HepG2 (cell line): Measurements from ENCODE around the gene C14orf93. TPM values are rescaled to one million over a fixed set of nuclear protein-coding genes. Genes with fewer than 3 reads are reported as not detected.

Experiments used
- ATM ChIP-seq: fragments of 450-650 bp; IDR thresholded peaks from 2 replicates; pipeline ENCODE4 v1.7.1; 2017; ENCODE audit warnings: mild to moderate bottlenecking, borderline replicate concordance
- CBX1 ChIP-seq: IDR thresholded peaks from one replicate; pipeline ENCODE4 v1.6.1; 2016; ENCODE audit warnings: antibody characterized with exemption, low read depth
- DMAP1 ChIP-seq: IDR thresholded peaks from 2 replicates; pipeline ENCODE4 v1.6.1; 2016
- ERF ChIP-seq: IDR thresholded peaks from 2 replicates; pipeline ENCODE4 v1.6.1; 2018; ENCODE audit warnings: missing biosample characterization, missing genetic modification reagents
- FOXO1 ChIP-seq: sonication (generic); formaldehyde crosslinking; IDR thresholded peaks from 2 replicates; pipeline ENCODE4 v1.4.0; 2020; ENCODE audit warnings: missing genetic modification reagents
- KDM5A ChIP-seq: fragments of 200-600 bp; sonication (generic); IDR thresholded peaks from 2 replicates; pipeline ENCODE4 v1.7.0; 2018; ENCODE audit warnings: antibody characterized with exemption, mild to moderate bottlenecking, low read length, borderline replicate concordance
- MAFG ChIP-seq: sonication (generic); formaldehyde crosslinking; IDR thresholded peaks from 2 replicates; pipeline ENCODE4 v1.5.1; 2020; ENCODE audit warnings: mild to moderate bottlenecking, missing genetic modification reagents
- PATZ1 ChIP-seq: sonication (generic); formaldehyde crosslinking; IDR thresholded peaks from 2 replicates; pipeline ENCODE4 v1.4.0; 2020; ENCODE audit warnings: missing genetic modification reagents
- PLRG1 ChIP-seq: fragments of 450-650 bp; conservative IDR thresholded peaks from 2 replicates; pipeline ENCODE4 v1.6.1; 2016
- RFX1 ChIP-seq: fragments of 450-650 bp; IDR thresholded peaks from 2 replicates; pipeline ENCODE4 v1.6.1; 2017
- RFX3 ChIP-seq: IDR thresholded peaks from 2 replicates; pipeline ENCODE4 v1.6.1; 2016; ENCODE audit warnings: missing biosample characterization, missing genetic modification reagents
- SATB2 ChIP-seq: sonication (generic); formaldehyde crosslinking; IDR thresholded peaks from 2 replicates; pipeline ENCODE4 v1.5.0; 2020; ENCODE audit warnings: missing genetic modification reagents
- SMAD9 ChIP-seq: sonication (generic); formaldehyde crosslinking; IDR thresholded peaks from 2 replicates; pipeline ENCODE4 v1.5.1; 2020; ENCODE audit warnings: mild to moderate bottlenecking, missing genetic modification reagents
- SRF ChIP-seq: IDR thresholded peaks from 2 replicates; pipeline ENCODE4 v1.6.1; 2011; ENCODE audit warnings: mild to moderate bottlenecking, low read depth, low read length, moderate library complexity
- TAF1 ChIP-seq: sonication (generic); formaldehyde crosslinking; IDR thresholded peaks from 2 replicates; pipeline ENCODE4 v1.4.0; 2020; ENCODE audit warnings: missing genetic modification reagents
- TOPORS ChIP-seq: sonication (generic); formaldehyde crosslinking; IDR thresholded peaks from 2 replicates; pipeline ENCODE4 v1.8.0; 2023; ENCODE audit warnings: mild to moderate bottlenecking, missing genetic modification reagents
- ZBTB39 ChIP-seq: sonication (generic); formaldehyde crosslinking; IDR thresholded peaks from 2 replicates; pipeline ENCODE4 v1.5.0; 2020; ENCODE audit warnings: missing genetic modification reagents
- ZNF598 ChIP-seq: sonication (generic); formaldehyde crosslinking; IDR thresholded peaks from 2 replicates; pipeline ENCODE4 v1.5.1; 2020; ENCODE audit warnings: mild to moderate bottlenecking, missing genetic modification reagents, borderline replicate concordance
- ZNF746 ChIP-seq: sonication (generic); formaldehyde crosslinking; IDR thresholded peaks from 2 replicates; pipeline ENCODE4 v1.8.0; 2022; ENCODE audit warnings: mild to moderate bottlenecking, missing genetic modification reagents
- ZNF768 ChIP-seq: sonication (generic); formaldehyde crosslinking; IDR thresholded peaks from 2 replicates; pipeline ENCODE4 v1.4.0; 2020; ENCODE audit warnings: missing genetic modification reagents
- ZNF839 ChIP-seq: sonication (generic); formaldehyde crosslinking; IDR thresholded peaks from 2 replicates; pipeline ENCODE4 v1.4.0; 2020; ENCODE audit warnings: missing genetic modification reagents, mild to moderate bottlenecking, borderline replicate concordance
- ZSCAN31 ChIP-seq: sonication (generic); formaldehyde crosslinking; IDR thresholded peaks from 2 replicates; pipeline ENCODE4 v1.5.0; 2020; ENCODE audit warnings: low read depth, mild to moderate bottlenecking, missing genetic modification reagents
- polyA plus RNA-seq, 8 experiments: library from polyadenylated mRNA; depleted of rRNA in 3 of 8; stranded (reverse) in 7 of 8; unstranded in 1 of 8; fragments of >200 nt; fragmentation: Illumina TruSeq in 4 of 8; extraction: Trizol in 4 of 8; gene quantifications; 2 replicates each; pipeline versions ENCODE4 v1.2.1 to v1.2.3, GENCODE V29; 2011 to 2016; ENCODE audit warnings: low read depth in 4 of 8, missing spikeins in 1 of 8, mixed read lengths in 1 of 8; ENCODE audit not compliant: insufficient read depth in 1 of 8
- total RNA-seq, 5 experiments: library from RNA; depleted of rRNA; stranded (reverse); fragments of >200 nt; fragmentation: Illumina TruSeq; extraction: Trizol; gene quantifications; 2 replicates each; pipeline ENCODE4 v1.2.3, GENCODE V29; 2016; ENCODE audit warnings: low read depth in 1 of 5
- TF ChIP-seq, protein P1 (sequence below): sonication (generic); formaldehyde crosslinking; IDR thresholded peaks from 2 replicates; pipeline ENCODE4 v1.5.1; 2020; ENCODE audit warnings: mild to moderate bottlenecking, missing genetic modification reagents, moderate library complexity
- TF ChIP-seq, protein P2 (sequence below): sonication (generic); formaldehyde crosslinking; IDR thresholded peaks from 2 replicates; pipeline ENCODE4 v1.4.0; 2020; ENCODE audit warnings: missing genetic modification reagents

C14orf93 gene
- total and polyA plus RNA-seq, 2 of the 13 experiments (the other 11 are each of a cell fraction or from before 2014, with no cell fraction given) = 11.4 to 22.5 TPM

DNA sequence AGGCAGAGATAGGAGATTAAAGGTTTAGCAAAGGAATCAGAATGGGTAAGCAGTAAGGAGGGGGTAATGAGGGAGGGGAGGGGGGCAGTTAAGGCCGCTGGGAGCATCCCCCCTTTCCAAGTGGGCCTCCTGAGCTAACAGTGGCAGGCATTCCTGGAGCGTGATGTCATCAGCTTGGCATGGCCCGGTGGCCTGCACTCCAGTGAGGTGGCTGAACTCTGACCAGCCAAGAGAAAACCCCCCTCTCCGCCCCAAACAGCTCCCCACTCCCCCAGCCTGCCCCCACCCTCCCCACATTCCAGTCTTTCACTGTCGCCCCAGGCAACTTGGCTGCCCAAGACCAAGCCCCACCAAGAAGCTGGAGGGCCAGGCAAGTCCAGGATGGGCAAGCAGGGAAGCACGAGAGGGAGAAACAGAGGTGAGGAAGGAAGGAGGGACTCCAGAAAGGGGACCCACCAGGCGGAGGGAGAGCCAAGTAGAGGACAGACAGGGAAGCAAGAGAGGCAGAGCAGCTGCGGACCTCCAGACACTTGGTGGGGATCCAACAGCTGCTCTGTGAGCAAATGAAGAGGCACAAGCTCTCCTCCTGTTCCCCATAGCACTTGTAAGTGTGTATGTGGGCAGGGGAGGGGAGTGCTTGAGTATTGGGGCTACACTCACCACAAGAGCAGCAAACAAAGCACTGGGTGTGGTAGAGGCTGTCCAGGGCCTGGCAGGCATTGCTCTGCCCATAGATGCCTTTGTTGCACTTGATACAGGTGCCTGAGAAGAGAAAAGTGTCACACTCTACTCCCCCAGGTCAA, 32.1 kb downstream of the C14orf93 start (continued):
- no peak for TF ChIP-seq ZBTB39
- TF ChIP-seq ZNF839 (CRISPR knock-in tag) = peak; percentile 63; the same call in 1 of the 2 replicates
- no peak for TF ChIP-seq MAFG (CRISPR knock-in tag)
- TF ChIP-seq DMAP1 (CRISPR knock-in tag) = peak; percentile 75
- TF ChIP-seq SMAD9 = 0 out of 2 replicates have a peak, but pooled peaks have one; percentile 75
- peak; percentile 18 for TF ChIP-seq ZNF768
- TF ChIP-seq CBX1 = peak; percentile 81
- no peak; the same call in none of the 2 replicates for TF ChIP-seq ZSCAN31 (CRISPR knock-in tag)
- peak; percentile 62 for TF ChIP-seq RFX3 (CRISPR knock-in tag)
- peak; percentile 53; the same call in 1 of the 2 replicates for TF ChIP-seq ATM
- no peak for TF ChIP-seq TOPORS (CRISPR knock-in tag)
- TF ChIP-seq ZNF746 (CRISPR knock-in tag) = no peak
- peak; percentile 94 for TF ChIP-seq ERF (CRISPR knock-in tag)
- TF ChIP-seq, protein P1, sequence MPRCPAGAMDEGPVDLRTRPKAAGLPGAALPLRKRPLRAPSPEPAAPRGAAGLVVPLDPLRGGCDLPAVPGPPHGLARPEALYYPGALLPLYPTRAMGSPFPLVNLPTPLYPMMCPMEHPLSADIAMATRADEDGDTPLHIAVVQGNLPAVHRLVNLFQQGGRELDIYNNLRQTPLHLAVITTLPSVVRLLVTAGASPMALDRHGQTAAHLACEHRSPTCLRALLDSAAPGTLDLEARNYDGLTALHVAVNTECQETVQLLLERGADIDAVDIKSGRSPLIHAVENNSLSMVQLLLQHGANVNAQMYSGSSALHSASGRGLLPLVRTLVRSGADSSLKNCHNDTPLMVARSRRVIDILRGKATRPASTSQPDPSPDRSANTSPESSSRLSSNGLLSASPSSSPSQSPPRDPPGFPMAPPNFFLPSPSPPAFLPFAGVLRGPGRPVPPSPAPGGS (CRISPR knock-in tag) = no peak; the same call in 1 of the 2 replicates
- peak; percentile 91 for TF ChIP-seq FOXO1 (CRISPR knock-in tag)
- no peak for TF ChIP-seq PLRG1
- no peak for TF ChIP-seq TAF1
- TF ChIP-seq, protein P2, sequence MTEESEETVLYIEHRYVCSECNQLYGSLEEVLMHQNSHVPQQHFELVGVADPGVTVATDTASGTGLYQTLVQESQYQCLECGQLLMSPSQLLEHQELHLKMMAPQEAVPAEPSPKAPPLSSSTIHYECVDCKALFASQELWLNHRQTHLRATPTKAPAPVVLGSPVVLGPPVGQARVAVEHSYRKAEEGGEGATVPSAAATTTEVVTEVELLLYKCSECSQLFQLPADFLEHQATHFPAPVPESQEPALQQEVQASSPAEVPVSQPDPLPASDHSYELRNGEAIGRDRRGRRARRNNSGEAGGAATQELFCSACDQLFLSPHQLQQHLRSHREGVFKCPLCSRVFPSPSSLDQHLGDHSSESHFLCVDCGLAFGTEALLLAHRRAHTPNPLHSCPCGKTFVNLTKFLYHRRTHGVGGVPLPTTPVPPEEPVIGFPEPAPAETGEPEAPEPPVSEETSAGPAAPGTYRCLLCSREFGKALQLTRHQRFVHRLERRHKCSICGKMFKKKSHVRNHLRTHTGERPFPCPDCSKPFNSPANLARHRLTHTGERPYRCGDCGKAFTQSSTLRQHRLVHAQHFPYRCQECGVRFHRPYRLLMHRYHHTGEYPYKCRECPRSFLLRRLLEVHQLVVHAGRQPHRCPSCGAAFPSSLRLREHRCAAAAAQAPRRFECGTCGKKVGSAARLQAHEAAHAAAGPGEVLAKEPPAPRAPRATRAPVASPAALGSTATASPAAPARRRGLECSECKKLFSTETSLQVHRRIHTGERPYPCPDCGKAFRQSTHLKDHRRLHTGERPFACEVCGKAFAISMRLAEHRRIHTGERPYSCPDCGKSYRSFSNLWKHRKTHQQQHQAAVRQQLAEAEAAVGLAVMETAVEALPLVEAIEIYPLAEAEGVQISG = no peak
- TF ChIP-seq SRF = peak; percentile 61; the same call in 1 of the 2 replicates
- peak; percentile 100 for TF ChIP-seq PATZ1 (CRISPR knock-in tag)
- TF ChIP-seq KDM5A = peak; percentile 69; the same call in 1 of the 2 replicates
- no peak for TF ChIP-seq SATB2
- TF ChIP-seq ZNF598 (CRISPR knock-in tag) = peak; percentile 83; the same call in 1 of the 2 replicates
- peak; percentile 47; the same call in 1 of the 2 replicates for TF ChIP-seq RFX1
